Activated gamma-delta T cell treated with anti-CD3 and anti-CD28 coated beads, Interleukin-2, amount 50 U/mL, for 16 hours (primary cell): ENCODE data around the gene CWC15.
"Not testable (repeated sequence)": the region's sequence is repeated elsewhere in the genome, so short reads cannot be mapped to it uniquely, and the experiment has no call there.

ENCODE experiments used
- DNase-seq: peaks from one replicate; pipeline ENCODE4 v3.0.0-alpha.2; 2020; ENCODE audit warnings: low read depth

Gene CWC15

GRCh38 chr11:94973099-94973968, at the start of gene CWC15, which contains the start of gene KDM4D:
Gene CWC15 (minus strand): TSS chr11:94973556. CDS start chr11:94972185, 1,371 bp downstream.
Gene KDM4D (plus strand): TSS chr11:94973709. CDS start chr11:94997373, 23,664 bp downstream.
- peak; percentile 93 for DNase-seq

DNA sequence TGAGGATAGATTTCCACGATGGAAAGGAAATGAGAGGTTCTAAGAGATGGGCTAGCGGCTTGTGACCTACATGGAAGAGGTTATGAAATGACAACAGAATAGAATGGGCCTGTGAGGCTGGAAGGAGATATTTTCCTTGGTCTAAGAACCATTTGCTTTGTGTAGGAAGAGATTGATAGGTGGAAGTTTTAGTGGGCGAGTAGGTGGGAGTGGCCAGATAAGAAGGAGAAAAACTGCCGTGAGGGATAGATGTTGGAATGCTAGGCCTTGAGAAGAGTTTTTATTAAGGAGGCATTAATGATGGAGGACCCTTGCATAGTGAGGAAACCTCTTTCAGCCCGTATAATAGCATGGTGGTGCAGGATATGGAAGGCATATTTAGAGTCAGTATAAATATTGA, 48.1 kb upstream of the CWC15 start:
- not testable (repeated sequence) for DNase-seq

- no peak for DNase-seq
These were observed 42.8 kb upstream of the CWC15 start for GRCh38 chr11:95016139-95016538.

GRCh38 chr11:95014184-95014821, 40.9 kb upstream of the CWC15 start:
- no peak for DNase-seq

- no peak for DNase-seq
These were observed 38.0 kb upstream of the CWC15 start for GRCh38 chr11:95011376-95011775.

DNA sequence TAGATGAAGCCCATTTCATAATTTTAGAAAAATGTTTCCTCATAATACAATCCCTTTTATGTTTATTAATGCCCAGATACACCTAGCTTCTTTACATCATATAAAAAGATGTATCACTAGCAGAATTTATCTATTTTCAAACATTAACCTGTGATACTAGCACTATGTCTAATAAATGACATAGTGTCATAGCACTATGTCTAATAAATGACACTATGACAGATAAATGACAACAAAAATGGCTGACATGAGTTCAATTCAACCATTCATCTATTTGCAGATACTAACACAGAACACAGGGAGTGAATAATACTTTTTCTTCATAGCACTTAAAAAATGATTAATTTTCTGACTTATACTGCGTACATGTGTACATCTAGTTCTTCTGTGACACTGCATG, 32.3 kb upstream of the CWC15 start:
- DNase-seq: no peak

GRCh38 chr11:95003716-95004115, 30.4 kb upstream of the CWC15 start:
- no peak for DNase-seq

GRCh38 chr11:94998285-94998684, 24.9 kb upstream of the CWC15 start:
- no peak for DNase-seq

- DNase-seq: no peak
These were observed 24.1 kb upstream of the CWC15 start for GRCh38 chr11:94997437-94997836.

GRCh38 chr11:94993400-94993943, 20.1 kb upstream of the CWC15 start:
- no peak for DNase-seq

DNA sequence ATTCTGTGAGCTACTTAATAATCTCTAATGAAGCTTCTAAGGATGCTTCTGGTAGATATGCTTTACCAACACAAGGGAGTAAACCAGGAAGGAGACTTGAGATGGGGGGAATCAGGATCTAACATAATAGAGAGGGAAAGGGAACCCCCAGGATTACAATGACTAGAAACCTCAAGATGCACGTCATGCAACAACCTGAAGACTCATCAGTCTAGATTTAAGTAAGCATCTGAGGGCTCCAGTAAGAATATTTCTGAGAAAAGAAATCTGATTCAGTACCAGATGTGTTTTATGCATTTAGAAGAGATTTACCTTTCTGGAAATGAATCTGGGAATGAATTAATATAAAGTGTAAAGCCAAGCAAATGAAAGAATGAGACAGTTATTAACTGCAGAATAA, 15.4 kb upstream of the CWC15 start:
- DNase-seq: no peak

- DNase-seq: no peak
These were observed 14.0 kb upstream of the CWC15 start for GRCh38 chr11:94987378-94987777.

GRCh38 chr11:94975599-94975998, 2.2 kb upstream of the CWC15 start:
- no peak for DNase-seq

DNA sequence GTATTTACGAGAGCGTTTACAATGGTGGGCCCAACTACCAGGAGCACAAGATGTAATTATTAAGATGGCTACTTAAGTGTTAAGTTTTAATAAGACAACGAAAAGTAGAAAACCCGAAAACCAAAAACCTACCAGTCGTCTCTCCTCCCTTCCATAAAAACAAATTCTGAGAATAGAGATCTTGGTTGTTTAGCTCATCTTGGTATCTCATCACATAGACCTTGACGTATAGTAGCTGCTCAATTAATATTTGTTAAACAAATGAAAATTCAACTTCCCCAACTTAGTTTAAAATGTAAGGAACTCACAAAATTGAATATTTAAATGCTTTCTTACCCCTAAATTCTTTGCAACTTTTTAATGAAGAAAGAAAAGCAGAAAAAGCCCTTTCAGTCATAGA, 822 bp upstream of the CWC15 start:
- no peak for DNase-seq

DNA sequence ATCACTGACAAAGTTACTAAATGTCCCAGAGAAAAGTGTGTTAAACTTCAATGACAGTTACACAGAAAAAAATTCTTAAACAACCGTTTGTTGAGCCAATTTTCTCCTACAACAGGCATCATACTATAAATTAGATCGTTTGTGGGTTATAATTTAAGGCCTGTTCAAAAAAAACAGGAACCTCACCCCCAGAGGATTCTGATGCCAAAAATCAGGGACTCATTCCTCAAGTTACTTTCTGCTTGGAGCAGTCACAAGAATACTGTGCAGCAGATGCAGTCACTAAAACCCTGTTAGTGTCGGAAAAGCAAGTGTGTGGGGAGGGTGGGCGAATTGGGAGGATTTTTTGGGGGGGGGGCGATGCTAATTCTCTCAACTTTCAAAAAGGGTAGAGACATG, 657 bp downstream of the CWC15 start:
- no peak for DNase-seq

GRCh38 chr11:94968334-94968958, 4.9 kb downstream of the CWC15 start:
- no peak for DNase-seq

- DNase-seq: no peak
These were observed 8.4 kb downstream of the CWC15 start for GRCh38 chr11:94964934-94965333.

DNA sequence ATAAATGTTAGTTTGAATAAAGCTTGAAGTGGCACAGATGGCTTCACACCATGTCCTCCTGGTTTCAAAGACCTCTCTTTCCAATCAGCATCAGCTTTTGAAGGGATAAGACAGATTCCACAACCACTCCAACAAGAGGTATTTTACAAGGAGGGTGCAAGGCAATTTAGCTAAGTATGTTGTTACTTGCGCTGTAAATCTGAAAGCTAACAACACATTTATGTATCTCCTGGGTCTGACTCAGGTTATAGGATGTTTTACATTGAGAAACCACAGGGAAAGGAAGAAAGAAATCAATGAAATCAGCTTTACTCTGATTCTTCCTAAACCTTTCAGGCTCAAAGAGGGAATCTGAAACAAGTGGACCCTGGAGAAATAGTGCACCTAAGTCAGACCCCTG, 12.1 kb downstream of the CWC15 start:
- no peak for DNase-seq

GRCh38 chr11:94960488-94960887, 12.9 kb downstream of the CWC15 start:
- no peak for DNase-seq

DNA sequence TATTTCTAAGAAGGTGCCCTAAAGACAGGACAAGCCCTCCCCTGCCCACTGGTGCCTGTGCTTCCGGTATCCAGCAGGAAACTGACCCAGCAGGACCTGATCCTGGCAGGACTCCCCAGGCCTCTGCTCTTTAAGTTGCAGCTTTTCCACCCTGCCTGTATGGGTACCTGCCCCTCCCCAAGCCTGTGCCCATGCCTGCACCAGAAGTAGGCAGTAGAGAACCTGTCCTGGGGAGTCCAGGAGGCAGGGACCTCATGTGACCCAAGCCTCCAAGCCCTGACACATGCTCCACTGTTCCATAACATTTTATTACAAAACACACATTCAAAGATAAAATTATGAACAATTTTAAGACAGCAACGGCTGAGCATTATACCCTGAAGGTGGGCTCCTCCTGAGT, 14.2 kb downstream of the CWC15 start:
- DNase-seq: no peak

DNA sequence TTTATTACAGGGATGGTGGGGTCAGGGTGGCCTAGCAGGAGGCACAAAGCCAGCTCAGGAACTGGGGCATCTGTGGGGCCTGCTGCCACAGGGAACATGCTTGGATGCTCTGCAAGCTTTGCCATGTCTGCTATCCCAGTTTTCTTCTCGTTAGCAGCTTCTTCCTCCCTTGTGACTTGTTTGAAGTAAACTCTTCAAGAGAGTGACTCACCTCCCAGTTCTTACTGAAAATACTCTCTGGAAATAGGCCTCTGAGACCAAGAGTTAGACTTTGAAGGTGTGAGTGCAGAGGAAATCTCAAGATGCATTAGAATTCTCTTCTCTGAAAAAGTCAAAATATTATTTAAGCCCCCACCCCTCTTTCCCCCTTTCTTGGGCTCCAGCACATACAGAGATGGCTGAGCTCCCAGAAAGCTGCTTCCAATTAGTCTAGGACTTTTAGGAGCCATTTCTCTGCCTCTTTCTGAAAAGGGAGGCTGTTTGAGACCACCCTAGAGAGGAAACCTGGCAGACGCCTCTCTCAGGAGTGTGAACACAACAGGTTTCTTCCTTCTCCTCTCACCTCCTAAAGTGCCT, 15.1 kb downstream of the CWC15 start:
- no peak for DNase-seq

GRCh38 chr11:94956963-94957362, 16.4 kb downstream of the CWC15 start:
- no peak for DNase-seq
